HG03064 (cell line): ENCODE measurements around the gene LIF.

Experiments
- ATAC-seq: cut with Tn5 transposase; IDR thresholded peaks from one replicate; pipeline ENCODE4 v1.9.1; 2021; ENCODE audit warnings: low read depth; ENCODE audit not compliant: unreplicated experiment

The LIF gene

DNA sequence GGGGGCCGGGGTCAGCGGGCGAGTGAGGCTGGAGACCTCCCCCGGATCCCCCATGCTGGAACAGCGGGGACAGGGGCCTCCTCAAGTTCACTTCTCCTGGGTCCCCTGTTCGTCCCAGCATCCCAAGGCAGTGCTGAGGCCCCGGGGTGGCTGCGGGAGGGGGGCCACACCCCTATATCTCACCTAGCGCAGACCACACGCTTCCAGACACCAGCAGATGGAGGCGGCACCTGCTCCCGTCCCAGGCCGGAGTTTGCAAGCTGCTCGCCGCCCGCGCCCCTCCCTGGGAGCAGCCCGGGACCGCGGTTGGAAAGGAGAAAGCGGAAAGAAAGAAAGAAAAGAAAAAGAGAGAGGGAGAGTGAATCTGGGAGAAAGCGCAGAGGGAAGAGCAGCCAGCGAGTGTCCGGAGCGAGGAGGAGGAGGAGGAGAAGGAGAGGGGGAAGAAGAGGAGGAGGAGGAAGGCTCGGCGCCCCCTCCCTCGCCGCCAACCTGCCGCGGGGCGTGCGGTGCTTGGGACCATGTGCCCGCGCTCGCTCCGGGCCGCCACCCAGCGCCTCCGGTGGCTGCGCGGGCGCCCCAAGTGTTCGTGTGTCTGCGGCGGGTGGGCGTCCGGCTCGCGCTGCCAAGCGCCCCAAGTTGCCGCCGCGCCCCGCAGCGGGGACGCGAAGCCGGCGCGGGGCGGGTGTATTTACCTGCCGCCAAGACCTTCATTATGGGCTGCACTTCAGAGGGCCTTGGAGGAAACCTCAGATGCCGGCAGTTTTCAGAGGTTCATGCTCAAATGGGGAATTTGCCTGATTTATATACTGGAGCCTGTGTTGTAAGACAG, at the start of gene LIF:
Gene LIF, minus strand, starts transcription at position 775 of the 829 bp plus-strand sequence. Its CDS starts 64 bp downstream, at position 711.
- no peak for ATAC-seq

DNA sequence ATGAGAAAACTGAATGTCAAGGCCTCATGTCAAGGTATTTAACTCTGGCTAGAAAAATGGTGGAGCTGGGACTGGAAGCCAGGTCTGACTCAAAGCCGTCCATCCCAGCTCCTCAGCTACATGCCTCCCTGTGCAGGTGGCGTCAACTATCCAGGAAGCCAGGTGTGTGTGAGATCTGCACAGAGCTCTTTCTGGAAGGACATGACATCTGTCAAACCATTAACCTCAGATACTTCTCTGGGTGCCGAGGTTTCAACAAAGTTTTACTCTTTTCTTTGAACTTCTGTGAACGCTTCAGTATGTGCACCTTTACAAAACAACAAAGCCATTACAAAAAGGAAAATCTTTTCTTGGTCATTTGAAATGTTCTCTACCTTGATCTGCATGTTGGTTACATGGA, 49.8 kb upstream of the LIF start:
- no peak for ATAC-seq

DNA sequence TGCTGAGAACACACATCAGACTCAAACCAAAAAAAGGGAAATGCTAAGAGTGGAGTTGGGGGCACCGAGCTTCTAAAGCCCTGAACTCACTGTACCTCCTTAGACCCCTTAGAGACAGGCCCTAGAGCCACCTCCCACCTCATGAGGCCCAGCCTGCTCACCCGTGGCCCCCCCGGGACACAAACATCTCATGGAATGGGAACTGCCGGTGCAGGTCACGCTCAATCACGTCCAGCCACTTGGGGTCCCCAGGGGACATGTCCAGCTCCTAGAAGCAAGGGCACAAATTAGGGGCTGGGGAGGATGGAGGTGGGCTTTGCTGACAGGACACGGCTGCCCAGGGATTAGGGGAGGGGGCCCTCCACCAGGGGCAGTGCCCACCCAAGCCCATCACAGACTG, 49.0 kb upstream of the LIF start:
- no peak for ATAC-seq

DNA sequence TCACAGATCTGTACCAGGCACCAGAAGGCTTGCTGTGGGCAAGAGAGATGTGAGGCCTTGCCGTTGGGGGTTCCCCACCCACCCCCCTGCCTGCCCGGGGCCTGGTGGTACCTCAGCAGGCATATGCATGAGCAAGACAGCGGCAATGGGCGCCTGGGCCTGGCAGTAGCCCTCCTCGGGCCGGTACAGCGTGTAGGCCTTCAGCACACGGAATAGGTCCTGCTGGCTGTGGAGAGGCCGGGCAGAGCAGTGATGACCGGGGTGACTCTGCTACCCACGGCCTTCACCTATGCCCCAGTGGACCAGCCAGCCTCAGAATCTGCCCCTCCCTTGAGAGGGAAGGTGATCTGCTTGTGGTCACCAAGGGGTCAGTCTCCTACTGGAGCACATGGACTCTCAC, 48.3 kb upstream of the LIF start:
- ATAC-seq, result no peak

DNA sequence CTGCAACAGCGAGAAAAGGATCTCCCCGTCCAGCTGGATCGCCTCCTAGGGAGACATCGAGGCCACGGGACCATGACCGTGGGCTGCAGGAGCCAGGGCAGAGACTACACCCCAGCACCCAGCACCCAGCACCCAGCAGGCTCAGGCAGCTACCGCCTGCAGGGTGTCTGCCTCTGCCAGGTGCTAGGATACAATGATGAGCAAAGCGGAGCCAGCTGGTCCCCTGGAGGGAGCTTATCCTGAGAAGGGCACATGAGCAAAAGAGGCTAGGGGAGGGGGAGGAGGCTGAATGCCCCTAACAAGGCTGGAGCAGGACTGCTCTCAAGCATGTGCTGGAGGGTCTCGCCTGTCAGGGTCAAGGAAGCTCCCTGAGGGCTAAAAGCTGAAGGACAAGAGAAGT, 47.5 kb upstream of the LIF start:
- ATAC-seq, result no peak

DNA sequence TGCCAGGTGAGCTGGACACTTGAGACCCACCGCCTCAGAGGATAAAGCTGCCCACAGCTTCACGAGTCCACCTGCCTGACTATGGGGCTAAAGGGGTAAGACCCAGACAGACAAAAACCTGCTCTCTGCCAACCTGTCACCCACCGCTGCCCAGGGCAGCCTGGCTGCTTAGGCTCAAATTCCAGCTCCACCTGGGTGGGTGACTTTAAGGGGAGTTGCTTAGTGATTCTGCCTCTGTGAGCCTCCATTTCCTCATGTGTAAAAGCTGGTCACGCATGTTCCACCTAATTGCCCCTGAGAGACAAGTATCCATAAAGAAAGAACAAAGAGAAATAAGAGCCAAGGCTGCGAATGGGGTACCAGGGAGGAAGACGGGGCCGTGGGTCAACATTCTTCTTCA, 46.5 kb upstream of the LIF start:
- no peak for ATAC-seq

DNA sequence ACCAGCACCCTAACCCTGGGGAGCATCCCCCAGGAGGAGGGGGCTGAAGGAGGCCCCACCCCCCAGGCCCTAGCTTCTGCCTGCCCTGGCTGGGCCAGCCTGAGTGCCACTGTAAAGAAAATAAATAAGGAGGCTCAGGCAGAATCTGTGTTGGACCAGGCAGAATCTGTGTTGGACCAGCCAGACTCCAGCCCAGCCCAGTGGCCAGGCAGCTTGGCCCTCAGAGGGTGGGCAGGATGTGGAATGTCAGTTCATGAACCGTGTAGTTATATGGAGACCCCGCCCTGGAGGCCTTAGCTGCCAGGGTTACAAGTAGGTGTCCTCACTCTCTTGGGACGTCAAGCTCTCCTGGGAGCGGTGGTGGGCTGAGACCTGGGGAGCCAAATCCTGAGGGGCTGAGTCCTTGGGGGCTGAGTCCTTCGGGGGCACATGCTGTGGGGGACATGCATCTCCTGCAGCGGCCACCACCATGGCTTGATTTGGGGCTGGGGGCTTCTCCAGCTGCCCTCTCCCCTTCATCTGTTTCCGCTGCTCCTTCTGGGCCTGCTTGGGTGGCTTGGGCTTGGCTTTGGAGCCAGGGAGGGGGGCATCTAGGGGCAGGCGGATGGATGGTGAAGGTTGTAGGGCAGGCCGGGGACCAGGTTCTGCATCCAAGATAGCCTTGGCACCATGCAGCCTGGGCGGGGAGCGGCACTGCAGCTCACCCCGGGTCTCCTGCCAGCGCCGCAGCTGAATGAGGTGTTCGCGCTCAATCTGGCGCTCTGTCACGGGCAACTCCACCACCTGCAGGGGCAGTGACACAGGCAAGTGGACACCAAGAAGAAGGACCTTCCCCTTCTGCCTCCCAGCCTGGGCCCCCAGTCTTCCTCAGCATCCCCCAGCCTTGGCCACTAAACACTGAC, 45.8 kb upstream of the LIF start:
- no peak for ATAC-seq

DNA sequence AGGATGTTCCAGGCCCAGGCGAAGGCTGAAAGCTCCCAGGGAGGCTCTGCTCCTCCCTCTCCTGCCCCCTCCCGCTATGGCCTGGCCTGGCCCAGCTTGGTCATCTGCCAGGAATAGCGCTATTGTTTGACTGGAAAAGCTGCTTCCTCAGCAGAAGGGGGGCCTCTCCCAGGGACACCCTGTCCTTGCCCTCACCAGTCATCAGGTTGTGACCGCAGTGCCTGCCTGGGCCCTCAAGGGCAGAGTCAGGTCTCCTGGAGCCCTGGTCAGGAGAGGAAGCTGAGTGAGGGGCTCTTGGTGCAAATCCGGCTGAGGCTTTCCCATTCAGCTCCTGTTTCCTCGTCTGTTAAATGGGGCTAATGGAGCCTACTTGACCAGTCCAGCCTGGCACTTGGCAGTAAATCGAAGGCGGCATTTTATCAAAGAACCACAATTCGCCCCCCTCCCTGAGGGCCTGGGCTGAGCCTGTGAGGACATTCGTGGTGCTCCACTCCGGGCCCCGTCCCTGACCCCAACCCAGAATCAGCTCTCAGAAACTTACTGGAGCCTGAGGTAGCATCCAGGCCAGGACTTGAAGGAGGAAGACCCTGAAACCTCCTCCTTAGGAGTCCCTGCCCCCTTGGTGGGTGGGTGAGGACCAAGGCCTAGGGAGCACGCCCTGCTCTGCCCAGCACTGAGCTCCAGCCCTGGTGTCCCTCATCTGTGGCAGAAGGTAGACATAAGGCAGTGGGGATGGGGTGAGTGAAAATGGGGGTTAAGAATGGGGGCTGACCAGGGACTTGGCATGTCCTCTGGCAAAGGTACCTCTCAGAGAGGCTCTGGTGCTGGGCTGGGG, 44.7 kb upstream of the LIF start:
- no peak for ATAC-seq

DNA sequence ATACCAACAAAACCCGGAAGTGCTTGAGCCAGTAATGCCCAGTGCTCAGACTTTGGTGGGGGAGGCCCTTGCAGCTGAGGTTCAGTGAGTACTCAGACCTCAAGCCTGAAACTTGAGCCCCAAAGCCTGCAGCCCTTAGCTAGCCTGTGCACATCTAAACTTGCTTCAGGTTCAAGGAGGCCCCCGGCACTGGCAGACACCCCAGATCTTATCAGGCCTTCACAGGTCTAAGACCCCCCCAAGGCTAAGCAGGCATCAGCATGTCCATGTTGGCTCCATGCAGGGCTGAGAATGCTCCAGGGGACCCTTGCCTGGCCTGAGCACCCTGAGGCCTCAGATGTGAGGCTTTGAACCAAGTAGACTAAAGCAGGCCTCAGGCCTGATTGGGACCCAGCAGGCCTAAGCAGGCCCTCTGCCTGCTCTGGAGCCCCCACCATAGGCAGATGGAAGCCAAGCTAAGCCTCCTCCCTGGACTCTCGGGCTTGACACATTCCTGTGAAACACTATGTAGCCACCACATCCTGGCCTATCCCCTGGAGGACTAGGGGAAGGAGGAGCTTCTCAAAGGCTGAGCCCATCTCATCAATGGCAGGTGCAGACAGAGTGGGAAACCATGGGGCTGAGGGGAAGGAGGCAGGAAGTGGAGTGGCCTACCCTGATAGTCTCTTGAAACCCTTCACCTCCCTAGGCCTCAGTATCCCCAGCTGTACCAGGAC, 43.9 kb upstream of the LIF start:
- ATAC-seq, result no peak

DNA sequence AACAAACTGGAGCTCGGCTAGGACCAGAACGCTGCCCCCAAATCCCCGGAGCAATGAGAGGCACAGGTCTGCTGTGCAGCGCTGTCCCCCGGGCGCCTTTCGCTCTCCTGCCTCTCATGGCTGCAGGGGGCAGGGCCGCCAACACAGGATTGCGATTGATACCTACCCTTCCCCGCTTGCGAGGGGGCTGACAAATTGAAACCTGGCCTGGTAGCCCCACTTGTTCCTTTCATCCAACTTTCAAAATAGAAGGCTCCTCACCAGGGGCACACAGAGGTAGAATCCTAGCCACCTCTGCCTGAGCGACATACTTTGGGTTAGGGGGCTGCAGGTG, 43.4 kb upstream of the LIF start:
- ATAC-seq, result peak; percentile 5

DNA sequence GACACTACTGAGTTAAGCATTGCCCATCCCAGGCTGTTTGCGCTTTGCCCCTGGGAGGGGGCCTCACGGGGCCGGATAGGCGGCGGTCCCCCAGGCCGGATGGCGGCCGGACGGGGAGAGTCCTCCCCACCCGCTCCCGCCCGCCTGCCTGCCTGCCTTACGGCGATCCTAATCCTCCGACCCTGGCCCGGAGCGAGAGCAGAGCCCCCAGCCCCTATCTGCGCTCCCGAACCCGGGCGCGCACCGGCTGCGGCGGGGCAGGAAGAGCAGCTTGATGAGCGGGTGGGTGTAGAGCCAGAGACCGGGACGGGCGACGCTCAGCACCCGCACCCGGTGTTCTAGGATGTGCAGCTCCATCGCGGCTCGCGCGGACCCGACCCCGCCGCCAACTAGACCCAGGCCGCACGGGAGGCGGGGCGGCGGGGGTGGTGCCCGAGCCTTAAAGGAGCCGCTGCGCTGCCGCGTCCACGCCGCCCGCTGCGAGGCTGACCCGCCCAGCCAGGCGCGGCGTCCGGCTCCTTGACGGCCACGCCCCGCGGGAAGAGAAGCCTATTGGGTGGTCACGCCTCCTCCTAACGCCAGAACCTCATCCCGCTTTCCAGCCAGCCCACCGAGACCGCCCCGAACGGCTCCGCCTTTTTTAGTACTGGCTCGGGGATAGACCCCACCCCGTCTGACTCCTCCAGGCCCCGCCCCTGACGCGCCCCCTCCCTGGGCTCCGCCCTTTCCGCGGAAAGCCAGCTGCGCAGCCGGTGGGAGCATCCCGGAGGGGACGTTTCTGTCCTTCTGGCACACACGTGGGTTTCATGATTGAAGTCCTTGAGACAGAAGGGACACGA, 42.8 kb upstream of the LIF start, which contains the start of gene CASTOR1:
Gene CASTOR1, minus strand, starts transcription at position 365 of the 839 bp plus-strand sequence. Its CDS starts 8 bp downstream, at position 357.
- peak; percentile 56 for ATAC-seq

DNA sequence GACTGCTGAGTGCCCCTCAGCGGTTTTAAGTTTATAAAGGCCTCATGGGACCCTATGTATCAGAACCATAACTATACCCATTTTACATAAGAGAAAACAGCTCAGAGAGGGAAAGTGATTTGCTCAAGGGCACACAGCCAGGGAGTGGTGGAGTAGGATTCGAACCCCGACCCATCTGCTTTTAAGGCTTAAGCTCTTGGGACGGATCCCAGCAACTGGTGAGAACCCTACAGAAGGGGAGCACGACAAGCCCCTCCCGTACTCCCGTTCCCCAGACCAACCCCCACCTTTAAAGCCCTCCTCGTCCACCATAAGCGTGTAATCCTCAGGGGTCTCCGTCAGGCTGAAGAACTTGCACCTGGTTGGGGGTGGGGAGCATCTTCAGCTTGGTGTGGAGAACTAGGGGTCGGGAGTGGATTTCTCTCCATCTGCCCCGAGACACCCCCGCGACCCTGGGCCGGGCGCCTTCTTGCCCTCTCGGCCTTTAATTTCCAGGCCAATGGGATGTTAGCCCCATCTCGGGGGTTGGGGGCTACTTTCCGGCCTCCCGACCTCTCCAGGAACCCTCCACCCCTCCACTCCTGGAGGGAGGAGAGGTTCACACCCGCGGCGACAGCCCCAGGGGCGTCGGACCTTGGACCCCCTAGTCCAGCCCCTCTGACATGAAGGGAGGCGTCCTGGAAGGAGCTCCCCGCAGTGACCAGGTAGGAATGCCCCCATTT, 42.0 kb upstream of the LIF start:
- ATAC-seq, result no peak

DNA sequence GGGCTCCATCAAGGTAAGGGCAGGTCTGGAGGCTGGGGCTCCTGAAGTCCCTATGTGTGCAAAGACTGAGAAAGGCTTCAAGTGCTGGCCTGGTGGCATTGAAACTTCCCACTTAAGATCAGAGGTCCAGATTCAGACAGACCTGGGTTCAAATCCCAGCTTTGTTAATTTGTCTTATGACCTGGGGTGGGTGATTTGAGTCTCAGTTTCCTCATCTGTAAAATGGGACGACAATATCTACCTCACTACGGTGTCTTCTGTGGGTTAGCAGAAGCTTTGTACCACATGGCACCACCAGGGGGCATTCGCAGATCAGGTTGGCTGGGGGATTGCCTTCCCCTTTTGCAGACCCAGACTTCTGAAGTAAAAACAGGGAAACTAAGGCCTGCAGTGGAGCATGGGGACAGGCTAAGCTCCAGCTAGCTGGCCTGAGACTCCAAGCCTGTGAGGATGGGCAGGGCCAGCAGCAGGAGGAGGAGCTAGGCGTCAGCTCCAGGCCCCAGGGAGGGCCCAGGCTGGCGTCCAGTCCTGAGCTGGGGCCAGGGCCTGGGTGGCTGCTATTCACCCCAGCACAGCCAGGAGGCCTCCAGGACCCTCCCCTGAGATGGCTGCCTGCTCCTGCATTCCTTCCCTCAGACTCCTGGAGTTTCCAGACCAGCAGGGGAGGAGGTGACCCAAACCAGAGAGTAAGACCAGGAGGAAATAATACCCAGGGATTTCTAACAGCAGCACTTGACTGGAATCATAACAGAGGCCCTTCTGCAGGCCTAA, 41.3 kb upstream of the LIF start:
- ATAC-seq, result no peak

DNA sequence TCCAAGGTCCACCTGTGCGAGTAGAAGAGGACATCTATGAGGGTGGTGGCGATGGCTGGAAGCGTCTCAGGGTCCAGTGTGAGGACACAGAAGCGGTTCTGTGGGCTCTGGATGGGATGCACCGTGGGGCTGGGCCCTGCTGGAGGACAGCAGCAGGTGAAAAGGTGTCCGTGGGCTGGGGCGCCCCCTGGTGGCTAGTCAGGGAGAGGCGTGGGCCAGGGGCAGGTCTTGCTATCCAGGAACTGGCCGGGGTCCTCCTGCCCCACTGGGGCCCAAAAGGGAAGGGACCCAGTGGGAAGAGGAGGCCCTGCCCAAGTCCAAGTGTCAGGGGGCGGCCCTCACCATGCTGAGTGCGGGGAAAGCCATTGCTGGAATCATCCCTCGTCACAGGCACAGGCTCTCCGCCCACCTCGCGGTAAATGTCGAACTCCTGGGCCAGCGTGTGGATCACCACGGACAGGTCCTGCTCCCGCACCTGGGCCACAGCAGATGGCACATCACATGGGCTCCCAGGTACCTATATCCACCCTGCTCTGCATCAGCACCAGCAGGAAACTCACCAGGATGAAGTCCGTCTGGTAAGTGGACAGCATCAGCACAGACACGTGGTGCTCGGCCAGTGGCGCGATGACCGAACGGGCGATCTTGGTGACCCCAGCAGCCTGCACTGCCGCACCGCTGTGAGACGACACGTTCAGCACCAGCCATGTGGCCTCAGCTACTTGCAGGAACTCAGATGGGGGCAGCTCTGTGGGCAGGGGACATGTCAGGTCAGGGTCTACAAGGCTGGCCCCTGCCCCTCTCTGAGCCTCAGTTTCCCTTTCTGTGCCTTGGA, 40.5 kb upstream of the LIF start:
- no peak for ATAC-seq

DNA sequence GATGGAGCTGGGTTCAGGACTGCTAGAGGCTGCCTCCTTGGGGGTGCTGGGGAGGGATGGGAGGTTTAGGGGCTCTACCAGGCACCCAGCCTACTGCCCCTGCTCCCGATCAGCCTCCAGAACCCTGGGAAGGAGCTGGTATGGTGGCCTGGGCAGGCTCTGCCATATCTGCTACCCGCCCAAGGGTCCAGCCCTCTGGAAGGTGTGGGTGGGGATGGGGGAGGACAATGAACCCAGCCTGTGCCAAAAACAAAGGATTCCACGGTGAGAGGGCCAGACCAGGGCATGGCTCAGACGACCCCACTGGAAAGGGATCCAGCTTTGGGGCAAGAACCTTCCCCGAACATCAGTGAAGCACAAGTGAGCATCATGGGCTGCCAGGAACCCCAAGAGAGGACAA, 39.8 kb upstream of the LIF start:
- ATAC-seq, result no peak

DNA sequence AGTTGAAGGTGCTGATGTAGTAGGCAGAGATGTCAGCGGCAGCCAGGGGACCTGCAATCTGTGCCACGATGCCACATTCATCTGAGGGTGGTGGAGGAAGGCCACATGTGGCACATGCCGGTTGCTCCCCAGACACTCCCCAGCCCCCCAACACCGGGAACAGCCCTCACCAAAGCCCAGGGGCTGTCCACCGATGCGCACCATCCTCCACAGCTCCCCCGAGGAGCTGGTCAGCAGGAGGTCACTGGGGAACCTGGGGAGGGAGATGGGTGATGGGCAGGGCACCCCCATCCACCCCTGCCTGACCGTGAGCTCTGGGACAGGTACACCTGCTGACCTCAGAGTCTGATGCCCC, 39.3 kb upstream of the LIF start:
- no peak for ATAC-seq

DNA sequence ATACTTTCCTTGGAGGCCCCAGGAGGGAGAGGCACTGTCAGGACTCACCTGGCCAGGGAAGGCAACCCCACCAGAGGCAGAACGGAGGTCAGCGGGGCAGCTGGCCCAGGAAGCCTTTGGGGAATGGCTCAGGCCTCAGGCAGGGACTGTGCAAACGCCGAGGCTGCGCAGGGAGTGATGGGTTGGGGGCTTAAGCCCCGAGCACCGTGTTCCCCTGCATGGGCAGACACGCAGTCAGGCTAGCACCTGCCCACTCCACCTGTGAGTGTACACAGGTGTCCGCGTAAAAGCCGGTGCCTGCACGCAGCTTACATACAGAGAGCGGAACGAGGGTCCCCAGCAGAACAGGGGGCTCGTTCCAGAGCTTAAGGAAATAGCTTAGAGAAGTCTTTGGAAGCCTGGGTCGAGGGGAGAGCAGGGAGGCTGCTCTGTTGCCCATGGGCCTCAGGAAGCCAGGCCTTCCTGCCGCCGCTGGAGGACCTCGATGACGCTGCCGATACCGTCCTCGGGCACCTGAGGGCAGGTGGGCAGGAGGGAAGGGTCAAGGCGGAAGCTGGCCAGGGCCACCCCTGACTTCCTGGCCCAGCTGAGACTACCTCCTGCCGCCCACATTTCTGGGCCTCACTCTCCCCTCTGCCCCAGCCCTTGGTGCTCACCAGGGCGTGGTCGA, 38.8 kb upstream of the LIF start:
- ATAC-seq, result no peak
